Measurements from ENCODE around the gene SUPT4H1.

Gene SUPT4H1

GRCh38 chr17:58329035-58329809 lies 22.8 kb downstream of the SUPT4H1 start:
- no peak for DNase-seq (ENCODE audit: low read depth)

- no peak for DNase-seq (ENCODE audit: low read depth)
Measured at GRCh38 chr17:58328195-58329034, 23.6 kb downstream of the SUPT4H1 start, which contains the start of gene TSPOAP1. Gene TSPOAP1 (minus strand): TSS chr17:58328795. CDS start chr17:58327920, 875 bp downstream.

- no peak for DNase-seq (ENCODE audit: low read depth)
Measured at GRCh38 chr17:58327363-58328194, 24.4 kb downstream of the SUPT4H1 start.

GRCh38 chr17:58326609-58327362 lies 25.2 kb downstream of the SUPT4H1 start:
- DNase-seq (ENCODE audit: low read depth) = no peak

GRCh38 chr17:58325976-58326468 lies 26.0 kb downstream of the SUPT4H1 start:
- DNase-seq (ENCODE audit: low read depth) = no peak

GRCh38 chr17:58325289-58325726 lies 26.7 kb downstream of the SUPT4H1 start:
- DNase-seq (ENCODE audit: low read depth) = no peak

GRCh38 chr17:58324409-58325288 lies 27.4 kb downstream of the SUPT4H1 start:
- no peak for DNase-seq (ENCODE audit: low read depth)

GRCh38 chr17:58324056-58324408 lies 28.0 kb downstream of the SUPT4H1 start:
- DNase-seq (ENCODE audit: low read depth) = no peak

GRCh38 chr17:58323366-58324055 lies 28.5 kb downstream of the SUPT4H1 start:
- no peak for DNase-seq (ENCODE audit: low read depth)

GRCh38 chr17:58322581-58323185 lies 29.3 kb downstream of the SUPT4H1 start:
- no peak for DNase-seq (ENCODE audit: low read depth)

- no peak for DNase-seq (ENCODE audit: low read depth)
Measured at GRCh38 chr17:58321571-58322525, 30.2 kb downstream of the SUPT4H1 start.

GRCh38 chr17:58320570-58321323 lies 31.3 kb downstream of the SUPT4H1 start:
- no peak for DNase-seq (ENCODE audit: low read depth)

GRCh38 chr17:58320163-58320558 lies 31.8 kb downstream of the SUPT4H1 start:
- DNase-seq (ENCODE audit: low read depth) = no peak

GRCh38 chr17:58319173-58320162 lies 32.5 kb downstream of the SUPT4H1 start:
- DNase-seq (ENCODE audit: low read depth) = no peak

GRCh38 chr17:58318627-58319172 lies 33.3 kb downstream of the SUPT4H1 start:
- DNase-seq (ENCODE audit: low read depth) = no peak

GRCh38 chr17:58318065-58318481 lies 33.9 kb downstream of the SUPT4H1 start:
- no peak for DNase-seq (ENCODE audit: low read depth)
